C4-2B (cell line): ENCODE data around the gene RAX.

ENCODE experiments used
- ZFX ChIP-seq: fragments of 450-650 bp; IDR thresholded peaks from 2 replicates; pipeline ENCODE4 v1.6.1; 2017
- TF ChIP-seq, protein P1 (sequence below): fragments of 450-650 bp; conservative IDR thresholded peaks from 2 replicates; pipeline ENCODE4 v1.5.1; 2017; ENCODE audit warnings: mild to moderate bottlenecking

DNA sequence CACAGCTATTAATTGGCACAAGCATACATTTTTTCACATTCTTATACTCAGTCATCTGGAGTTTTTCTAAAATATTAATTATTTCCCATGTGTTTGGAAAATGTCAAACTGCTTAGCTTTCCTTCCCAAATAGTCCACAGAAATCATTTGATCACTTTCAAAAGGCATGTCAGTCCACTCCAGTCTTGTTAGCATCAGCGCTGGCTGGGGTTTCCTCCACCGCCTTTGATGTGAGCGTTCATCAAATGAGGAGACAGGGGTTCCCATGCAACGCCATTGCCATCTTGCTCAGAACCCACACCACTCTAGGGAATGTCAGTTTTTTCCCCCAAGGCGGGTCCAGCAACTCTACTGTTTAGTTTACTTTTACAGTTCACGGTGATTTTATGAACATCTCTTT lies 13.1 kb upstream of the RAX start:
- TF ChIP-seq, protein P1, sequence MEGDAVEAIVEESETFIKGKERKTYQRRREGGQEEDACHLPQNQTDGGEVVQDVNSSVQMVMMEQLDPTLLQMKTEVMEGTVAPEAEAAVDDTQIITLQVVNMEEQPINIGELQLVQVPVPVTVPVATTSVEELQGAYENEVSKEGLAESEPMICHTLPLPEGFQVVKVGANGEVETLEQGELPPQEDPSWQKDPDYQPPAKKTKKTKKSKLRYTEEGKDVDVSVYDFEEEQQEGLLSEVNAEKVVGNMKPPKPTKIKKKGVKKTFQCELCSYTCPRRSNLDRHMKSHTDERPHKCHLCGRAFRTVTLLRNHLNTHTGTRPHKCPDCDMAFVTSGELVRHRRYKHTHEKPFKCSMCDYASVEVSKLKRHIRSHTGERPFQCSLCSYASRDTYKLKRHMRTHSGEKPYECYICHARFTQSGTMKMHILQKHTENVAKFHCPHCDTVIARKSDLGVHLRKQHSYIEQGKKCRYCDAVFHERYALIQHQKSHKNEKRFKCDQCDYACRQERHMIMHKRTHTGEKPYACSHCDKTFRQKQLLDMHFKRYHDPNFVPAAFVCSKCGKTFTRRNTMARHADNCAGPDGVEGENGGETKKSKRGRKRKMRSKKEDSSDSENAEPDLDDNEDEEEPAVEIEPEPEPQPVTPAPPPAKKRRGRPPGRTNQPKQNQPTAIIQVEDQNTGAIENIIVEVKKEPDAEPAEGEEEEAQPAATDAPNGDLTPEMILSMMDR = no peak
- TF ChIP-seq ZFX = no peak
